Muscle layer of duodenum (tissue), 2 donors: ENCODE measurements around the gene SLC24A4.

Source experiments
- H3K27ac ChIP-seq: one replicate; pipeline ENCODE4 v1.7.0; 2013; ENCODE audit warnings: mild to moderate bottlenecking, low read length
- H3K27me3 ChIP-seq: one replicate; pipeline ENCODE4 v1.7.0; 2013; ENCODE audit warnings: low read depth, mild to moderate bottlenecking, control low read depth, low read length
- H3K36me3 ChIP-seq, 2 donors: one replicate each; pipeline ENCODE4 v1.7.0; 2013; ENCODE audit warnings: low read length in 2 of 2, control low read depth in 1 of 2, mild to moderate bottlenecking in 1 of 2; ENCODE audit not compliant: insufficient read depth in 2 of 2, control insufficient read depth in 1 of 2
- H3K4me1 ChIP-seq, 2 donors: one replicate each; pipeline ENCODE4 v1.7.0; 2013; ENCODE audit warnings: low read length in 2 of 2, mild to moderate bottlenecking in 2 of 2, control low read depth in 1 of 2, moderate library complexity in 1 of 2; ENCODE audit not compliant: insufficient read depth in 2 of 2, control insufficient read depth in 1 of 2
- H3K4me3 ChIP-seq, 2 donors: one replicate each; pipeline ENCODE4 v1.7.0; 2013; ENCODE audit warnings: low read length in 2 of 2, low read depth in 1 of 2, mild to moderate bottlenecking in 1 of 2
- H3K9me3 ChIP-seq, 2 donors: one replicate each; pipeline ENCODE4 v1.7.0; 2013; ENCODE audit warnings: low read length in 2 of 2, control low read depth in 1 of 2, mild to moderate bottlenecking in 1 of 2; ENCODE audit not compliant: control insufficient read depth in 1 of 2
- donor health status: healthy.

Gene SLC24A4

DNA sequence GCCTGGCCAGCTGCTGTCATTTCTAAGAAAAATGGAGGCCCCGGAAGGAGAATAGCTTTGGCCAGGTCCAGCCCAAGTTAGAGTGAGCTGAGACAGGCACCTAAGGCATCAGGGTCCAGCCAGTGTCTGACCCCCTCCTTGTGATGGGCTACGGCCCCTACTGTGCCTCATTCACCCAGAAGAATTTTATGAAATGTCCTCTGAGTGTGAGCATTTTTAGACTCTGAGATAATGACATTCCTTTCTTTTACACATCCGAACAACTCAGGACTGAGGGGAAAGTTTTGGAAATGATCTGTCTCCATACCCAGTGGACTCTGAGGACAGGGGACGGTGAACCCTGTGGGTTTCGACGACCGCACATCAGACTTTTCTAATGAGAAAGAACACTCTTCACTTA lies 50.4 kb downstream of the SLC24A4 start:
- no peaks in the 10 kb centered on the region for H3K9me3 ChIP-seq
- H3K4me1 ChIP-seq: no peaks in the 10 kb centered on the region
- H3K27me3 ChIP-seq: no peaks in the 10 kb centered on the region
- H3K36me3 ChIP-seq: no peaks in the 10 kb centered on the region
- H3K27ac ChIP-seq: no peak overlapping the region
- no peak overlapping the region for H3K4me3 ChIP-seq

DNA sequence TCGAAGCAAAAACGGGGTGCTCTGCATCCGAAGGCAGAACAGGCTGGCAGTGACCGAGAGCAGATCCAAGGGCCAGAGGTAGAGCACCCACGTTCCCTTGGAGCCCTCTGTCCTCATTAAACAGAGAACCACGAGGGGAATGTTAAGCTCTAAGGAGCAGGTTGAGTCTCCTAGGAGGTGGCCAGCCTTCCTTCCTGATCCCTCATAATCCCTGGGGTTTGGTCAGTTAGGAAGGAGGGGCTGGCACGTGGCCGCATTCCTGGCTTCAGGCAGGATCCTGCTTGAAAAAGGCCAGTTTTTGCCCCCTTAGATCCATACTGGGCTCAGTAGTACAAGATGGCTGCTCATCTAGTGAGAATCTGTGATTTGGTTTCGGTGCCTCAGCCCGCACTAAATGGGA lies 57.2 kb downstream of the SLC24A4 start:
- H3K9me3 ChIP-seq: no peaks in the 10 kb centered on the region
- no peaks in the 10 kb centered on the region for H3K27me3 ChIP-seq
- H3K4me1 ChIP-seq: no peaks in the 10 kb centered on the region
- H3K4me3 ChIP-seq: no peak overlapping the region
- H3K36me3 ChIP-seq: no peaks in the 10 kb centered on the region
- no peak overlapping the region for H3K27ac ChIP-seq

DNA sequence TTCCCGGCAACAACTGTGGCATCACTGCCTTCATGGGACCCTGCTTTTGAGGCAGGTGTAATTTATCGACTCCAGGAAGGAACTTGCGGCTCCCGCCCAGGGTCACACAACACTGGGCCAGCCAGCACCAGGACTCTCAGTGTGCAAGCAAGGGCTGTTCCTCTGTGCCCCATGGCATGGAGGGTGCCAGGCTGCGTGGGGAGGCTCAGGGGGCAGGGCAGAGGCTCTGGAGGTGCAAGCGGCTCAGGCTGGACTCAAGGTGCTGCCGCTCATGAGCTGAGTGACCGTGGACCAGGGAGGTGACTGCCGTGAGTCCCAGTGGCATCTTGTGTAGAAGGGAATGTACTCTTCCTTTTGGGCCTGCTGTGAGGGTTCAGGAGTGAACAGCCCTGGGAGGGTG lies 57.6 kb downstream of the SLC24A4 start:
- no peaks in the 10 kb centered on the region for H3K9me3 ChIP-seq
- H3K36me3 ChIP-seq: no peaks in the 10 kb centered on the region
- H3K4me3 ChIP-seq: no peak overlapping the region
- H3K27me3 ChIP-seq: no peaks in the 10 kb centered on the region
- no peak overlapping the region for H3K27ac ChIP-seq
- no peaks in the 10 kb centered on the region for H3K4me1 ChIP-seq

DNA sequence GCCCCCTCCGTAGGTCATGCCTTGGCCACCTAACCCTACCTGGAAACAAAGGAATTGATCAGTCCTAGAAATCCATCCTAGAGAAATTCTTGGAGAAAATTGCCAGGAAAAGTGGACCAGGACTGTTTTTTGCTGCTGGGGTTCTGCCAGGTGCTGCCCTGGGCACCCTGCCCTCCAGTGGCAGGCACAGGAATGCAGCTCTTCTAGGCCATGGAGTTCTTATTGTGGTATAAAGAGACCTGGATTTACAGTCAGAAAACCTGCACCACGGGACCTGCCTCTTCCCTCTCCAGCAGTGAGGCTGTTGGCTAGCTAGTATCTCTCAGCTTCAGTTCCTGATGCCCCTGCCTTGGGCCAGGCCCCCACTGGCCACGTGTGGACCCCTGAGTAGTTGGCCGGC lies 59.7 kb downstream of the SLC24A4 start:
- no peaks in the 10 kb centered on the region for H3K4me1 ChIP-seq

DNA sequence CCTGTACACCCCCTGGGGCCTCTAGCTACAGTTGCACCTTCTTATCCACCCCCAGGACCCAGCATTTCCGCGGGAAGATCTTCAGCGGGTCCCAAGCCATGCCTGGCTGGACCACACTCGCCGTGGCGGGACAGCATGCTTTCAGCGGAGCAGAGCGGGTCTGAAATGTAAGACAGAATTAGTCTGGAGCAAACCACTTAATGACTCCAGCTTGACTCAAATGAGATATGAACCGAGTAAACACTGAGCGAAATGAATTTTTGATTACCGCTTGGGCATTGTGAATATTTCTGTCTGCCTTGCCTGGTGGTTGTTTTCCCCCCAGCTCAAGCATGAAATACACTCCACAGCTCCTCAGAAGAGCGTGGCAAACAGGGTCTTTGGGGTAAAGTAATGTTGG lies 60.8 kb downstream of the SLC24A4 start:
- H3K36me3 ChIP-seq: no peaks in the 10 kb centered on the region
- no peaks in the 10 kb centered on the region for H3K27me3 ChIP-seq
- no peak overlapping the region for H3K27ac ChIP-seq
- no peak overlapping the region for H3K4me3 ChIP-seq
- H3K9me3 ChIP-seq: no peaks in the 10 kb centered on the region
- H3K4me1 ChIP-seq: no peaks in the 10 kb centered on the region

More for the DNA sequence above, 59.7 kb downstream of the SLC24A4 start:
- Histone ChIP-seq H3K27ac (no peak overlapping the region), H3K36me3 (no peaks in the 10 kb centered on the region), H3K4me3 (no peak overlapping the region), H3K9me3 (no peaks in the 10 kb centered on the region), H3K27me3 (no peaks in the 10 kb centered on the region)

DNA sequence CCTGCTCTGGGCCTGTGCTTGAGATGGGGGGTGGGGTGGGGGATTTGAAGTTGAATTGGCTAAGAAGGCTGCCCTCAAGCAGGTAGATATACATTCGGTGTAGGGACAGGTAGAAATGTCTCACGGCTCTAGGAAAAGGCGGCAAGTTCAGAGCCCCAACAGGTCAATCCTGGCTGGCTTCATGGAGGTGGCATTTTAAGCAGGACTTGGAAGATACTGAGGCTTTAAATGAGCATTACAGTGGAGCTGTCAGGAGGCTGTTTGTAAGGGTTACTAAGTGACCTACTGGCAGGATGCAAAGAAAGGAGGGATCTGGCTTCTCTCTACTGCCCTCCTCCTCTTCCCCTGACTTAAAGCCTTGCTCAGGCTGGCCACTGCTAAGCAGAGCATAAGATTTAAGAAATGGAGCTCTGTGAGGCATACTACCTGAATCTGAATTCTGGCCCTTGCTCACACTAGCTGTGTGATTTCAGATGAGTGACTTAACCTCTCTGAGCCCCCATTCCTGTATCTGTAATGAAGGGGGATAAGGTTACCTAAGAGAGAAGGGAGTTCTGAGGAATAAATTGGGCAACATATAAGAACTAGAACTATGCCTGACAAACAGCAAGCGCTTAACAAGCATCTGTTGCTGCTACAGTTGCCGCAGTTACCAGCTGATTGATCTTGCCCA lies 61.6 kb downstream of the SLC24A4 start:
- H3K27me3 ChIP-seq: no peaks in the 10 kb centered on the region
- H3K36me3 ChIP-seq: no peaks in the 10 kb centered on the region
- no peak overlapping the region for H3K4me3 ChIP-seq
- H3K9me3 ChIP-seq: no peaks in the 10 kb centered on the region
- H3K4me1 ChIP-seq: no peaks in the 10 kb centered on the region
- H3K27ac ChIP-seq: no peak overlapping the region

DNA sequence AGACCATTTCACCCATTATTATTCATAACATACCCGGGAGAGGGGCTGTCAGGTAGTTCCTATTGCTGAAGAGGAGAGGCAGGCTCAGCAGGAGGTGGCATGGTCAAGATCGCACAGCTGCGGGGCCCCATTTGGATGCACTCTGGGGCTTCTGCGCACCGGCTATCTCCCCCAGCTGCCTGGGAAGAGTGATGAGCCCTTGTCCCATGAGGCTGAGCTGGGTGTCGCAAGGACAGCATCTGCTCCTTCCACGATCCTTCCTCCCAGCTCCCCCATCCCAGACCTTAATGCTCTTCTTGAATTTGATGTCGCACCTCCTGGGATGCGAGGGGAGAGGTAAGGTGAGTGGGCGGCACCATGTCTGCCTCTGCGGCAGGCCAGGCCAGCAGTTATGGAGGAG lies 62.6 kb downstream of the SLC24A4 start:
- no peaks in the 10 kb centered on the region for H3K4me1 ChIP-seq

DNA sequence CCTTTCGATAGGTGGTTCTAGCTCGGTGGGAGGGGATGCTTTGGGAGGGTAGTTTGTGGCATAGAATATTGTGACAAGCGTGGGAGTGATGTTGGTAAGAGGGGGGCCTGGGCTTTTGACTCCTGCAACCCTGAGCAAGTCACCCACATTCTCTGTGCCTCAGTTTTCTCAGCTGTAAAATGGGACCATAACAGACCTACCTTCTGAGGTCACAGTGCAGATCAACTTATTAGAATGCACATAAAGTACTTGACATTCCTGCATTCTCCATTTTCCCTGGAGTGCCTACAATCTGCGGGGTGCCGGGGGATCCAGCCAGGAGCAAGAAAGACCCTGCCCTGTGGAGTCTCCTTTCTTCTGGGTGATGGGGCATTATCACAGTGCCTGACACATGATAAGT lies 63.2 kb downstream of the SLC24A4 start:
- H3K4me3 ChIP-seq: no peak overlapping the region
- no peaks in the 10 kb centered on the region for H3K36me3 ChIP-seq
- H3K4me1 ChIP-seq: no peaks in the 10 kb centered on the region
- no peaks in the 10 kb centered on the region for H3K9me3 ChIP-seq
- H3K27me3 ChIP-seq: no peaks in the 10 kb centered on the region
- no peak overlapping the region for H3K27ac ChIP-seq

More for the DNA sequence above, 62.6 kb downstream of the SLC24A4 start:
- Histone ChIP-seq H3K4me3 (no peak overlapping the region), H3K9me3 (no peaks in the 10 kb centered on the region), H3K27me3 (no peaks in the 10 kb centered on the region), H3K27ac (no peak overlapping the region), H3K36me3 (no peaks in the 10 kb centered on the region)

DNA sequence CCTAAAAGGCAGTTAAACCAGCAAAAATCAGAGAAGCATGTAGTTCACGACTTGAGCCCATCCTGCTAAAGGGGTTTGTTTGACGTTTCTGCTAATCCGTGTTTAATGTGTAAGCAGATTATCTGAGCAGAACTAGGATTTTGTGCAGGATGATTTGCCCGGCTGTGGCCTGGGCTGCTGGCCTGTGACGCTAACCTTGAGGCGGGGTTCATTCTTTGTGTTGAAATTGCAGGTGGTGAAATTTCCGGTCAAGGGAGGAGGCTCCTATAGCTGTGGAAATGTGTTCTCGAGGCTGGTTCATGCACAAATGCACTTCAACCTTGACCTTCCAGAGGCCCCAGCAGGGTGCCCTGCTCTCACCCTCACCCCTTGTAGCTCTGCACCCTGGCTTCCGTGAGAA lies 63.7 kb downstream of the SLC24A4 start:
- H3K4me3 ChIP-seq: no peak overlapping the region
- H3K27ac ChIP-seq: no peak overlapping the region
- no peaks in the 10 kb centered on the region for H3K4me1 ChIP-seq
- no peaks in the 10 kb centered on the region for H3K27me3 ChIP-seq
- no peaks in the 10 kb centered on the region for H3K9me3 ChIP-seq
- no peaks in the 10 kb centered on the region for H3K36me3 ChIP-seq

DNA sequence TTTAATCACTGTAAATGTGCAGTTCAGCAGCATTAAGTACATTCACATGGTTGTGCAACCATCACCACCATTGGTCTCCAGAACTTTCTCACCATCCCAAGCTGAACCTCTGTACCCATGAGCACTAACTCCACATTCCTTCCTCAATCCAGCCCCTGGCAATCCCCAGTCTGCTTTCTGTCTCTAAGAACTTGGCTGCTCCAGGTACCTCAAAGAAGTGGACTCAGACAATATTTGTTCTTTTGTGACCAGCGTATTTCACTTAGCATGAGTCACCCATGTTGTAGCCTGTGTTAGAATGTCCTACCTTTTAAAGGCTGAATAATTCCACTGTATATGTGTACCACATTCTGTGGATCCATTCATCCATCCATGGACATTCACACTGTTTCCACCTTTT lies 64.6 kb downstream of the SLC24A4 start:
- Histone ChIP-seq H3K27ac (no peak overlapping the region), H3K36me3 (no peaks in the 10 kb centered on the region), H3K4me3 (no peak overlapping the region), H3K9me3 (no peaks in the 10 kb centered on the region), H3K4me1 (no peaks in the 10 kb centered on the region), H3K27me3 (no peaks in the 10 kb centered on the region)

DNA sequence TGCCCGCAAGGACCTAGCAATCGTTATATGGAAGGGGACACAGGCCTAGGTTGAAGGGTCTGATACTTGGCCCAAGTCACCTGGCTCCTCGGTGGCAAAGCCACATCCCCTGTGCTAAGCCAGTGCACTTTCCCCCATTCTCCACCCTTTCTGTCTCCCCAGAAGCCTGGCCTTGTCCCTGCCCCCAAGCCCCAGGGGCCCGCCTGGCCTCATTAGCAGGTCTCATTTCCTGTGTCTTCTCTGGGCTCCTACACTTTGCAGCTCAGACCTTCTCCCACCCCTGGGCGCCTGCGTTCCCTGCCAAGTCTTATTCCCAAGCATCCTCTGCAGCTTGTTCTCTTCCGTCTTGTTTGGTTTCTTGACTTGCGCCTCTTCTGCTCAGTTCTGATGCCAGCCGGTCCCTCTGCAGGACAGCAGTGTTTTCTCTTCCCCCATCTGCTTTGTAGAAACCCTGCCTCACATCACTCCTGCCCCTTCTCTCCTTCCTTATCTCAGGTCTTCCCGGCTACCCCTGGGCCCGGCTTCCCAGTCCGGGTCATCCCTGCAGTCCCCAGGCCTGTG lies 66.7 kb downstream of the SLC24A4 start:
- Histone ChIP-seq H3K27me3 (no peaks in the 10 kb centered on the region), H3K4me3 (no peak overlapping the region), H3K4me1 (no peaks in the 10 kb centered on the region), H3K9me3 (no peaks in the 10 kb centered on the region), H3K27ac (no peak overlapping the region), H3K36me3 (no peaks in the 10 kb centered on the region)

DNA sequence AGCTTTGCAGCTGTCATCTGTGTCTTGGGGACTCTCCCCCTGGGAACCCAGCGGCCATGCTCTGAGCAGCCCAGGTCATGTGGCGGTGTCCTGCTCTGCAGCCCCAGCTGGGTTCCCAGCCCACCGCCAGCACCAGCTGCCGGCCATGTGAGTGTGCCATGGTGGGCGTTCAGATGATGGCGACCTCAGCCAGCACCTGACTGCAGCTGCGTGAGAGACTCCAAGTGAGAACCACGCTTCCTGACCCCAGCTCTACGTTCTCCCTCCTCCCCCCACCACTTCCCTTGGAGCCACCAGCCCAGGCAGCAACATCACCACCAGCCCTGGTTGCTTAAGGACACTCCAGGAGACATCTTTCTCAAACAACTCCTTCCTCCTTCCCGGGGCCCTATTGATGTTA lies 68.8 kb downstream of the SLC24A4 start:
- Histone ChIP-seq H3K27ac (no peak overlapping the region), H3K9me3 (no peaks in the 10 kb centered on the region), H3K4me3 (no peak overlapping the region), H3K4me1 (no peaks in the 10 kb centered on the region), H3K27me3 (no peaks in the 10 kb centered on the region), H3K36me3 (no peaks in the 10 kb centered on the region)
